Right hindlimb (tissue), 1 donor: ENCODE measurements around the gene PDE4B.
"Not testable (repeated sequence)": the region's sequence is repeated elsewhere in the genome, so short reads cannot be mapped to it uniquely, and the experiment has no call there.

ENCODE experiments used
- DNase-seq: peaks from one replicate; pipeline ENCODE4 v3.0.0-alpha.2; 2018

The PDE4B gene

GRCh38 chr1:65958561-65959350 is 166.1 kb downstream of the PDE4B start:
- DNase-seq = no peak

DNA sequence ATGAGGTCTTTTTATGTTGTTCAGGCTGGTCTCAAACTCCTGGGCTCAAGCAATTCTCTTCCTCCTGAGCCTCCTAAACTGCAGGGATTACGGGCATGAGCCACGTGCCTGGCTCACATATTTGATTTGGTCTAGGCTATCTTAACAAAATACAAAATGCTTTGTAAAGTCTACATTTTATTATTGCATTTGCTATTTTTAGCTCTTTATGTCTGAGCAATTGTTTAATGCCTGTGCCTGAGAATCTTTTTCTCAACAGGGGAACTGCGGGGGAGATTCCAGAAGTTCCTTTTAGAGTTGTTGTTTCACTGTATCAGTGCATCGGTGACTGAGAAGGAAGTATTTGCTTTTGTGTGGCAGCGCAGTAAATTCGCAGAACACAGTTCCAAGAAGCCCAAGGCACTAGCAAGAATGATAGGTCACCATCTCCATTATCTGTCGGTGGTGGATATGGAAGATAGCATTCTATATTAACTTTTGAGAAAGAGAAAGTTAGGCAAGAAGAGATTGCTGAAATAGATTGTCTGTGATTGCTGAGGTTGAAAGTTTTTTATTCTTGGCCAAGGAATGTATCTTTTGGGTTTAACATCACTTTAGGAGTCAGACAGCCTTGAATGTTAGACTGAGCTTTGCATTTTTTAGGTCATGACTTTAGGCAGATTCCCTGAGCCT is 167.3 kb downstream of the PDE4B start:
- DNase-seq = no peak

DNA sequence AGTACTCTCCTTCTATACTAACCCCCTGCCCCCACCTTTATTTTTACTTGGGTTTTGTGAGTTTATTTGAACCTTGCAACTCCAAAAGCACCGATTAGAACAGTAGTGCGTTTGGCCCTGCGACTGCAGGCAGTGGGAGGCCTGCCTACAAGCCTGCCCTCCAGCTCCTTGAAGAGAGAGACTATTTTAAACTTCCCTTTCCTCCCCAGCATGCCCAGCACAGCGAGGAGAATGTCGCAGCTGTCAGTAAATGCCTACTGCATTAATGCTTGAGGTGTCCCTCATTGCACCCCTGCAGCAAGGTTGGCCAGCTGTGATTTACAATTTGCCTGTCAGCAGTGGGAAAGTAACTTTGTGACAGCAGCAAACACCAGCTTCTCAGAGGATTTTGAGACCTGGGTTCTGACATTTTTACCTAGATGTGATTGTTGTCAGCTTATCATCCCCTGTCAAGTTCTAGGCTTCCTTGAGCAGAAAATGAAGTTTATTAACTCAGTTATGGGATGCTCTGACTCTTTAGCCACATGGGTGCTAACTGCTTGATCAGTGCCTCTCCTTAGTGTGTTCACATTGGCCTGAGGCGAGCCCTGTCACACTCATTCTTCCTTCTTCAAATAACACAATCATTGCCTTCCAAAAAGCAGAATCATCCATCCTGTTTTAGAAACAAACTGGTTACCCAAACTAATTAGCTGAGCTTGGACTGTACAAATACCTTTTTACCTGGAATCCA is 170.6 kb downstream of the PDE4B start:
- DNase-seq = peak; percentile 27

DNA sequence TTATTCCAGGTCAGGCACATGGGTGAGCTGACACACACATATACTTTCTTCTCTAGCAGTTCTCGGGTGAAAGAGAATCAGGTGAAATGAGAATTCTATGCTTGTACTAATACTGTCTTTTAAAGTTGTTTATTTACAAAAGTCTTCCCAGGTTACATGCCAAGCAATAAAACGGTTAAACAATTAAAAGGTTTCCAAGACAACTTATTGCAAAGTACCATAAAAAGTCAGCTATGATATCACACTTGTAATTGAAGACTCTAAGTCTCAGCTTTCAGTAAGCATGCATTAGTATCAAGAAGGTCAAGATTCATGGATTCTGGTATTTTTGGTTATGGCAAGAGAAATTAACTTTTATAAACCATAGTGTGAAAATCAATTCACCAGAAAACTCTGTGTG is 171.4 kb downstream of the PDE4B start:
- DNase-seq = no peak

DNA sequence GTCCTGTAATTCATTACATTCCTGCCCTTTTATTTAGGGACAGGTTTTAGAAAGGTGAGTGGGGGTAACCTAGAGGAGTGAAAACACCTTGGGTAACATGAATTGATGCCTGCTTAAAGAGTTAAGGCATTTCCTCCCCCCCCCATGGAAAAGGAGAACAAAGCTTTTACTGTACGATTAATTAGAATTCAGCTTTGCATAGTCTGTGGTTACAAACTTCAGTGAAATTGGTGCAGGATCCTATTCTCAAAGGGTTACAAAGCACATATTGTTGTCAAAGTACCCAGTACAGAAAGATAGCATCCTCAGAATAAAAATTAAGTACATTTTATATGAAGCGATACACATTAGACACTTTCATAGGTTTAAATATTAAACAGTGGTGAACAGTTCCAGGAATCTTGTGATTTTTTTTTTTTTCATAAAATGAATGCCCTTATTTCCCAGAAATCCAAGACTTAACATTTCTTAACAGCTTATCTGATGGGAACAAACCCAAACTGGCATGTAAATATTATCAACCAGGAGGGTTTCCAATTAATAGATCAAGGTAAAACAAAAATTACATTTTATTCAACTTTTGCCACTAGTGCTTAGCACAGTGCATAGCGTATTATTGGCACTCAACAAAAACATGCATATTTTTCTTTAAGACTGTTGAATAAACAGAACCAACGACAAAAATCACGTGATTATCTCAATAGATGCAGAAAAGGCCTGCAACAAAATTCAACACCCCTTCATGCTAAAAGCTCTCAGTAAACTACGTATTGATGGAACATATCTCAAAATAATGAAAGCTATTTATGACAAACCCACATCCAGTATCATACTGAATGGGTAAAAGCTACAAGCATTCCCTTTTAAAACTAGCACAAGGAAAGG is 172.7 kb downstream of the PDE4B start:
- no peak for DNase-seq

GRCh38 chr1:65967492-65967891 is 174.8 kb downstream of the PDE4B start:
- not testable (repeated sequence) for DNase-seq

DNA sequence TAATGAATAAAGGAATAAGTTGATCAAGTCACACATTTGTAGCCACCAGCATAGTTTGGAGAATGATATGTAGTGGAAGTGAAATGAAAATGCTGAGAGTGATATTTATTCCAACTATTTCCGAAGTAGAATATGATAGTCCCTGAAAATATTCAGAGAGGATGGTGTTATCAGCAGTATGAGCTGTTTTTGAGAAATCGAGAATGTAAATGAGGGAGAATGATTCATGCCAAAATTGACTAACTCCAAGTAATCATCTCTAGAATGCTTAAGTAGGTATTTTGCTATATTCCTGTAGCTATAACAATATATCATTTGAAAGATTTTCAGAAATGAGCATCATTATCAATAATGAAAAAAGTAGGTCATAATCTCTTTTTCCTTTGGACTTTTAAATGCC is 178.9 kb downstream of the PDE4B start:
- DNase-seq = no peak

GRCh38 chr1:65975708-65976107 is 183.0 kb downstream of the PDE4B start:
- DNase-seq = no peak

- DNase-seq = peak; percentile 47
Measured at GRCh38 chr1:65979136-65980044, 186.7 kb downstream of the PDE4B start.

- DNase-seq = no peak
Measured at GRCh38 chr1:65980237-65980636, 187.5 kb downstream of the PDE4B start.

GRCh38 chr1:65983500-65983899 is 190.8 kb downstream of the PDE4B start:
- DNase-seq = no peak

DNA sequence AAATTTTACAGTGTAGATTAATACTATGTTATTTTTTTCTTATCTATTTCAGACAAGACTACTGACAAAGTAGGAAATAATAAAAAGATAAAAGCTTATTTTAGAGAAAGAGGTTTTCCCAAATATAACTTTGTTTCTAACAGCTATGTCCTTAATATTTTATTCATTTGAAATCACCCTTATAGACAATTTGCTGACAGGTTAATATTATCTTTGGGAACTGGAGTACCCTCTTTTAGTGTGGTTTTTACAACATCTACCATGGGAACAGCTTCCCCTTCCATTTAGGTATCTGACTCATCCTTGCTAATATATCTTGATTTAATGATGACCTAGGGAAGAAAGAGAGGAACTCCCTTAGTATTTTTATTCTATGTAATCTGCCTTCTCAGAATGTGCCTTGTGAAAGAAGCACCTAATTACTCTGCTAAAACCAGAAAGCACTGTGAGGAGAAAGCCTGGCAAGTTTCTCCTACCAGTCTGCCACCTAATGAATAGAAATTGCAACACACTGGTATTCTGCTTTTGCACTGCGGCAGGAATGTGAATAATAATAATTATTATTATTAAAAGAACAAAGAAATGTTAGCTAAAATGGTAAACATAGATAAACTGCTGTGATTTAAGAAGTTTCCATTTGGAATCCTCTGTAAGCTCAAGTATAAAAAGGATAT is 192.8 kb downstream of the PDE4B start:
- DNase-seq = no peak

DNA sequence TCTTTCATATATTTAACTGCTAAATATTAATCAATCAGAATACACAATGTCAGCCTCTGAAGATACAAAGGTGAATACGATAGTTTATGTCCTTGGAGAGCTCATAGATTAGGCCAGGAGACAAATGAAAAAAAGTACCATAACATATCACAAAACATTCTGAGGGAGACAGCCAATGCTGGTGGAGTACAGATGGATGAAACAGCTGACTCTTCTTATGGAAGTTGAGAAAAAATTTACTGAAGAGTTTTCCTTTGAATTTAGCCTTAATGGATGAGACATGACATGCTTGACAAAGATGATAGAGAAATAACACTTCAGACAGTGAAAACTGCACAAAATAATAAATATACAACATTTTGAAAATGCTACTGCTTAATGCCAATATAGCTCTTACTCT is 193.5 kb downstream of the PDE4B start:
- no peak for DNase-seq

GRCh38 chr1:65990161-65990560 is 197.5 kb downstream of the PDE4B start:
- no peak for DNase-seq

- no peak for DNase-seq
Measured at GRCh38 chr1:65991694-65992093, 199.0 kb downstream of the PDE4B start.

DNA sequence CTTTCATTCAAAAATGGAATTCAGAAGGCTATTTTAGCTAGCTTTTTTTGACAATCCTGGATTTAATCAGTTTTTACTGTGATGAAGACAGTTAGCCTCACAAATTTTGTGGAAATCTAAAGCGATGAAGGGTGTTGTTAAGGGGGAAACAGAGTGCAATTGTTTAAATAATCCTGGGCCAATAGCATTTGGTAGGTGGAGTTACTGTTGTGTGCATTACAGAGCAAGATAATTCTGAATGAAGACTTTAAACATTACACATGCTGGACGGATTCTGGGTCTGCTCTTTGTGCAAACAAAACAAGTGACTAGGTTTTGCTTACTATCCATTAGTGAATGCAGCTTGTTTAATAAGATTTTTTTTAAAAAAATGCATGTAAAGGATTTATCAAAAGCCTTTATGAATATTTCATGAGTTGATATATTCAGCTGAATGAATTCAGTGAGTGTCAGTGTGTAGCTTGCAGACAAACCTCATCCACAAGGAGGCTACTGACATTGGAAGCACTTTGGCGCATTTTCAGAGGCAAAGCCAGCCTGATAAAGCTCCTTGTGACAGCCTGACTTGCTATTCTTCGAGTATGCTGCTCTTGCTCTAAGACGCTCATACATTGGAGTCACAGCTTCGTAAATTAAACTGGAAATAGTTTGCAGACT is 199.6 kb downstream of the PDE4B start:
- DNase-seq = no peak

- DNase-seq = no peak
Measured at GRCh38 chr1:65992831-65993271, 200.2 kb downstream of the PDE4B start.

DNA sequence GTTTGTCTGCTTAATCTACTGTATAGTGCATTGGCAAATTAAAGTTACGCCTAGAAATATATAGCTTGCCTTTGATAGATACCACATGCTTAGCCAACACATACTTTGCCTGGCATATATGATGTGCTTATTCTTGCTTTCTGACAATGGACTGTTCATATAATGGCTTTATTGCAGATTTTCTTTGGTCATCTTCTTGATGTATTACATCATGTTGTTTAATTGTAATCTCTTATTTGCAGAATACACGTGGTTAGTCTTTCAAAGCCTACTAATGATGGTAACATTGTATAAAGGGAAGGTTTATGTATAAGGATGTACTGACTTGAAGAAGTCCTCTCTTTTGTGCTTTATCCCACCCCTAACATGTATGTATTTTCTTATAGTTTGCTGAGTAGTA is 201.5 kb downstream of the PDE4B start:
- DNase-seq = no peak

DNA sequence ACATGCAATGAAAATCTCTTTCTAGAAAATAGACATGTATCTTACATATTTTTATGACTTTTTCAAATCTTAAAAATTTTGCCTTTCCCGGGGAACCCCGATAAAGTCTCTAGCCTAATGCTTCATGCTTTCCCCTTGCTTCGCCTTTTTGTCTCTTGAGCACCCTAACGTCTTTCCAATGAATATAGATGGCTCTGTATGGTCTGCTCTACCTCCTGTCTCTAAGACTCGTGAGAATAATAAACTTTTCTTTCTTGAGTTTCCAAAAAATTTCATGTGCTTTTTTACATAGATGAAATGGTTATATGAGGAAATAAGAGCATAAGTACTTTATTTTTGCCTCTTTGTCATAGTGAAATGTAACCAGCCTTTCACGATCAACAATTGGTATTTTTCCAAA is 202.6 kb downstream of the PDE4B start:
- DNase-seq = no peak

- no peak for DNase-seq
Measured at GRCh38 chr1:65995928-65996327, 203.2 kb downstream of the PDE4B start.
